Activated CD4-positive, alpha-beta T cell treated with anti-CD3 and anti-CD28 coated beads, Interleukin-2, Interleukin-6, amounts not matched to agents 100 ng/mL and 50 ng/mL, durations not matched to agents 16 hours and 8 hours (primary cell): Measurements from ENCODE around the gene KLHL3.
"Not testable (repeated sequence)": the region's sequence is repeated elsewhere in the genome, so short reads cannot be mapped to it uniquely, and the experiment has no call there.

Source experiments
- DNase-seq: peaks from one replicate; pipeline ENCODE4 v3.0.0-alpha.2; 2020

Gene KLHL3

GRCh38 chr5:137735555-137736284, at the start of gene KLHL3:
Gene KLHL3, minus strand, starts transcription at chr5:137736089. Its CDS starts 443 bp downstream, at chr5:137735646.
- peak; percentile 35 for DNase-seq

GRCh38 chr5:137782984-137783536, 47.2 kb upstream of the KLHL3 start:
- DNase-seq, result no peak

- no peak for DNase-seq
Measured at GRCh38 chr5:137782055-137782454, 46.2 kb upstream of the KLHL3 start.

- DNase-seq, result peak; percentile 20
Measured at GRCh38 chr5:137778772-137779564, 43.1 kb upstream of the KLHL3 start.

GRCh38 chr5:137767937-137768336, 32.0 kb upstream of the KLHL3 start:
- DNase-seq, result not testable (repeated sequence)

GRCh38 chr5:137761566-137761965, 25.7 kb upstream of the KLHL3 start:
- no peak for DNase-seq

- no peak for DNase-seq
Measured at GRCh38 chr5:137760719-137761516, 25.0 kb upstream of the KLHL3 start.

GRCh38 chr5:137760294-137760693, 24.4 kb upstream of the KLHL3 start:
- DNase-seq, result no peak

GRCh38 chr5:137758715-137759306, 22.9 kb upstream of the KLHL3 start:
- DNase-seq, result peak; percentile 47

GRCh38 chr5:137758121-137758520, 22.2 kb upstream of the KLHL3 start:
- DNase-seq, result no peak

- DNase-seq, result no peak
Measured at GRCh38 chr5:137757634-137758033, 21.7 kb upstream of the KLHL3 start.

- DNase-seq, result no peak
Measured at GRCh38 chr5:137754961-137755762, 19.3 kb upstream of the KLHL3 start.

GRCh38 chr5:137754188-137754960, 18.5 kb upstream of the KLHL3 start, which contains the start of gene HNRNPA0:
Gene HNRNPA0, minus strand, starts transcription at chr5:137754363. Its CDS starts 297 bp downstream, at chr5:137754066.
- peak; percentile 97 for DNase-seq

- DNase-seq, result no peak
Measured at GRCh38 chr5:137753691-137754187, 17.9 kb upstream of the KLHL3 start.

GRCh38 chr5:137752905-137753690, 17.2 kb upstream of the KLHL3 start:
- DNase-seq, result peak; percentile 56

GRCh38 chr5:137751869-137752491, 16.1 kb upstream of the KLHL3 start:
- DNase-seq, result peak; percentile 60

GRCh38 chr5:137750436-137750835, 14.5 kb upstream of the KLHL3 start:
- DNase-seq, result no peak

GRCh38 chr5:137747848-137748247, 12.0 kb upstream of the KLHL3 start:
- DNase-seq, result no peak

- DNase-seq, result peak; percentile 76
Measured at GRCh38 chr5:137743031-137743640, 7.2 kb upstream of the KLHL3 start.
